ENCODE measurements around the gene NR3C1. TPM values are rescaled to one million over a fixed set of nuclear protein-coding genes. Genes with fewer than 3 reads are reported as not detected.

The NR3C1 gene
- polyA plus RNA-seq, 3 donors from 2014 or later = 87.3 to 142 (median 92.6) TPM

DNA sequence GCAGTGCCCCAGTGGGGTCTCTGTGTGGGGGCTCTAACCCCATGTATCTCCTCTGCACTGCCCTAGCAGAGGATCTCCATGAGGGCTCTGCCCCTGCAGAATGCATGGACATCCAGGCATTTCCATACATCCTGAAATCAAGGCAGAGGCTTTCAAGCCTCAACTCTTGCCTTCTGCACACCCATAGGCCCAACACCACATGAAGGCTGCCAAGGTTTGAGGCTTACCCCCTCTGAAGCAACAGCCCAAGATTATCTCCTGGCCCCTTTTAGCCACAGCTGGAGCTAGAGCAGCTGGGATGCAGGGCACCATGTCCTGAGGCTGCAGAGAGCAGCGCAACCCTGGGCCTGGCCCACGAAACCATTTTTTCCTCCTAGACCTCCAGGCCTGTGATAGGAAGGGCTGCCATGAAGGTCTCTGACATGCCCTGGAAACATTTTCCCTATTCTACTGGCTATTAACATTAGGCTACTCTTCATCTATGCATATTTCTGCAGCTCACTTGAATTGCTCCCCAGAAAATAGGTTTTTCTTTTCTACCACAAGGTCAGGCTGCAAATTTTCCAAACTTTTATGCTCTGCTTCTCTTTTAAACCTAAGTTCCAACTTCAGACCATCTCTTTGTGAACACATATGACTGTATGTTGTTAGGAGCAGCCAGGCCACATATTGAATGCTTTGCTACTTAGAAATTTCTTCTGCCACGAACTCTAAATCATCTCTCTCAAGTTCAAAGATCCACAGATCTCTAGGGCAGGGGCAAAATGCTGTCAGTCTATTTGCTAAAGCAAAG, 18.4 kb downstream of the NR3C1 start:
- peak overlapping the region in 2 of 6 donors; percentile 30 to 79 for H3K27ac Mint-ChIP-seq
- peaks cover 0 to 13% (median 5%) of the 10 kb centered on the region in 6 donors for H3K9me3 Mint-ChIP-seq
- no peak for DNase-seq
- H3K4me1 Mint-ChIP-seq = peaks cover 96 to 100% of the 10 kb centered on the region in 2 donors
- H3K4me3 Mint-ChIP-seq = no peak overlapping the region
- peaks cover 9 to 21% (median 10%) of the 10 kb centered on the region in 3 donors for H3K36me3 Mint-ChIP-seq
- peaks cover 0 to 4% (median 2%) of the 10 kb centered on the region in 3 donors for H3K27me3 Mint-ChIP-seq (ENCODE audit: low read depth in 3 of 3)

DNA sequence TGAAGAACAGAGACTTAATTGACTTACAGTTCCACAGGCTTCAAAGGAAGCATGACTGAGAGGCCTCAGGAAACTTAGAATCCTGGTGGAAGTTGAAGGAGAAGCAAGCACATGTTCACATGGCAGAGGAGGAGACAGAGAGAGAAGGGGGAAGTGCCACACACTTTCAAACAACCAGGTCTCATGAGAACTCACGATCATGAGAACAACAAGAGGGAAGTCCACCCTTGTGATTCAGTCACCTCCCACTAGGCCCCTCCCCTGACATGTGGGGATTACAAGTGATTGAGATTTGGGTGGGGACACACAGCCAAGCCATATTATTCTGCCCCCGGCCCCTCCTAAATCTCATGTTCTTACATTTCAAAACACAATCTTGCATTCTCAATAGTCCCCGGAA, 19.5 kb downstream of the NR3C1 start:
- H3K4me1 Mint-ChIP-seq = peaks cover 96 to 100% of the 10 kb centered on the region in 2 donors
- peaks cover 0 to 4% (median 2%) of the 10 kb centered on the region in 3 donors for H3K27me3 Mint-ChIP-seq (ENCODE audit: low read depth in 3 of 3)
- DNase-seq = no peak
- peaks cover 9 to 21% (median 10%) of the 10 kb centered on the region in 3 donors for H3K36me3 Mint-ChIP-seq
- H3K4me3 Mint-ChIP-seq = peak overlapping the region in 2 of 5 donors; percentile 6 to 28
- H3K27ac Mint-ChIP-seq = peak overlapping the region in 3 of 6 donors; percentile 7 to 51 (median 8)
- H3K9me3 Mint-ChIP-seq = peaks cover 0 to 13% (median 5%) of the 10 kb centered on the region in 6 donors

- Mint-ChIP-seq H3K9me3 (peaks cover 0 to 2% (median 0%) of the 10 kb centered on the region in 6 donors), H3K27me3 (ENCODE audit: low read depth in 3 of 3) (peaks cover 0 to 6% (median 0%) of the 10 kb centered on the region in 3 donors), H3K27ac (peak overlapping the region in 2 of 6 donors; percentile 15 to 67), H3K4me3 (no peak overlapping the region), H3K36me3 (peaks cover 0 to 8% (median 2%) of the 10 kb centered on the region in 3 donors), H3K4me1 (peaks cover 95 to 100% of the 10 kb centered on the region in 2 donors)
- DNase-seq = no peak
Observed at GRCh38 chr5:143379606-143380005, 23.9 kb downstream of the NR3C1 start.

GRCh38 chr5:143376911-143377813, 26.3 kb downstream of the NR3C1 start:
- Mint-ChIP-seq H3K4me3 (peak overlapping the region in 1 of 5 donors; percentile 7), H3K27me3 (ENCODE audit: low read depth in 3 of 3) (peaks cover 0 to 6% (median 0%) of the 10 kb centered on the region in 3 donors), H3K4me1 (peaks cover 91 to 100% of the 10 kb centered on the region in 2 donors), H3K27ac (peak overlapping the region; percentile 27 to 75 (median 69)), H3K9me3 (no peaks in the 10 kb centered on the region), H3K36me3 (peaks cover 0 to 4% (median 0%) of the 10 kb centered on the region in 3 donors)
- DNase-seq = no peak

GRCh38 chr5:143376195-143376779, 27.2 kb downstream of the NR3C1 start:
- no peak for DNase-seq

DNA sequence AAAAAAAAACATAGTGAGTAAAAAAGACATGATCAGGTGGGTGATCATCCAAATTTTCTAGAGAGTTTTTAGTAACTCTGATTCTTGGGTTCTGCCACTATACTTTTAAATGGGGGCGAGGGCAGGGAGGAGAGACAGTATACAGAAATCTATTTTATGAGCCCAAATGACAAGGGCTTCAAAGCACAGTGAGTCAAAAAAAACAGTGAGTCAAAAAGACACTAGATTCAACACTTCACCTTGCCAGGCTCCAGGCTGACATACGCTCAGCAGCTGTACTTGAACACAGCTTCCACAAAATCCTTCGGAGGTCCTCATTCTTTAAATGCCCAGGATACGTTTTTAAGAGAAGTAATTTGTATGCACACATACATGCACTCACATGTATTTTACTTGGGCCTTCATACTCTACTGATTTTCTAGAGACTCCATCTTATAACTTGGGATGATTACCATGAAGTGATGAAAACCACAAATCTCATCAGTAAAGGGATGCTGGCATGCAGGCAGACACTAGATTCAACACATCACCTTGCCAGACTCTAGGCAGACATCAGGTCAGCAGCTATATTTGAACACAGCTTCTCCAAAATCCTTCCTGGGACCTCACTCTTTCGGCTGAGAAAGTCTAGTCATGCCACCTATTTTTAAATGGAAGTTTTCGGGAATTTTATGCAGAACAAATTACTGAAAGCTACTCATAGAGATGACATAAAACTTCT, 28.8 kb downstream of the NR3C1 start:
- no peak overlapping the region for H3K4me3 Mint-ChIP-seq

More at GRCh38 chr5:143376195-143376779, 27.2 kb downstream of the NR3C1 start:
- peak overlapping the region in 5 of 6 donors; percentile 15 to 75 (median 65) for H3K27ac Mint-ChIP-seq
- H3K27me3 Mint-ChIP-seq (ENCODE audit: low read depth in 3 of 3) = peaks cover 0 to 4% (median 0%) of the 10 kb centered on the region in 3 donors
- H3K4me1 Mint-ChIP-seq = peaks cover 92 to 100% of the 10 kb centered on the region in 2 donors
- H3K36me3 Mint-ChIP-seq = peaks cover 0 to 4% (median 0%) of the 10 kb centered on the region in 3 donors
- H3K4me3 Mint-ChIP-seq = no peak overlapping the region
- no peaks in the 10 kb centered on the region for H3K9me3 Mint-ChIP-seq

GRCh38 chr5:143373076-143373475, 30.4 kb downstream of the NR3C1 start:
- no peak overlapping the region for H3K4me3 Mint-ChIP-seq
- H3K4me1 Mint-ChIP-seq = peaks cover 91 to 100% of the 10 kb centered on the region in 2 donors
- DNase-seq = no peak
- peak overlapping the region in 2 of 6 donors; percentile 12 for H3K27ac Mint-ChIP-seq
- H3K36me3 Mint-ChIP-seq = peaks cover 0 to 4% (median 0%) of the 10 kb centered on the region in 3 donors
- peaks cover 0 to 4% (median 0%) of the 10 kb centered on the region in 3 donors for H3K27me3 Mint-ChIP-seq (ENCODE audit: low read depth in 3 of 3)
- no peaks in the 10 kb centered on the region for H3K9me3 Mint-ChIP-seq

More for the DNA sequence above, 28.8 kb downstream of the NR3C1 start:
- peaks cover 0 to 4% (median 0%) of the 10 kb centered on the region in 3 donors for H3K36me3 Mint-ChIP-seq
- H3K27me3 Mint-ChIP-seq (ENCODE audit: low read depth in 3 of 3) = peaks cover 0 to 4% (median 0%) of the 10 kb centered on the region in 3 donors
- peaks cover 90 to 100% of the 10 kb centered on the region in 2 donors for H3K4me1 Mint-ChIP-seq
- H3K9me3 Mint-ChIP-seq = no peaks in the 10 kb centered on the region
- peak overlapping the region in 4 of 6 donors; percentile 56 to 67 (median 62) for H3K27ac Mint-ChIP-seq
- DNase-seq = no peak

- DNase-seq = no peak
- Mint-ChIP-seq H3K27me3 (ENCODE audit: low read depth in 3 of 3) (peaks cover 0 to under 1% (median 0%) of the 10 kb centered on the region in 3 donors), H3K9me3 (no peaks in the 10 kb centered on the region), H3K4me1 (peaks cover 89 to 100% of the 10 kb centered on the region in 2 donors), H3K36me3 (peaks cover 0 to 4% (median 0%) of the 10 kb centered on the region in 3 donors), H3K4me3 (no peak overlapping the region), H3K27ac (peak overlapping the region in 2 of 6 donors; percentile 6 to 17)
Observed at GRCh38 chr5:143372187-143372829, 31.2 kb downstream of the NR3C1 start.

DNA sequence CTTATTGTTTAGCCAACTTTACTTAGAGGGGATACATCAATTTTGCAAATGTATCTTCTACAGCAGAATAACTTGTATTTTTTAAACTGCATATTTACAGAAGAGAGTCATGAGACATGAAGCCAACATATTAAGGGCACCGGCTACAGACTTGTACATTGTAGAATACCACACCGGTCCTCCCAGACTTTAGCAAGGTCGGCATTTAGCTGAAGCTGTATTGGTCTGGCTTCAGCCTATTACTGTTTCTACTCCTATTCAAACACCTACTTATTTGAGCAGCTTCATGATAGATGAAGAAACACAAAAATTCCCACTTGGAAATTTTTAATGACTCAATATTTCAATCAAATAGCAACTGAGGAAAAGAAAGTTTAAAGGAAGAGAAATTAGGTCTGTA, 33.0 kb downstream of the NR3C1 start:
- no peak overlapping the region for H3K4me3 Mint-ChIP-seq
- no peak overlapping the region for H3K27ac Mint-ChIP-seq
- H3K4me1 Mint-ChIP-seq = peaks cover 88 to 100% of the 10 kb centered on the region in 2 donors
- peaks cover 0 to 4% (median 0%) of the 10 kb centered on the region in 3 donors for H3K36me3 Mint-ChIP-seq
- no peak for DNase-seq
- H3K27me3 Mint-ChIP-seq (ENCODE audit: low read depth in 3 of 3) = peaks cover 0 to 2% (median 0%) of the 10 kb centered on the region in 3 donors
- H3K9me3 Mint-ChIP-seq = no peaks in the 10 kb centered on the region

- Mint-ChIP-seq H3K27ac (peak overlapping the region in 2 of 6 donors; percentile 2 to 63), H3K4me3 (peak overlapping the region in 3 of 5 donors; percentile 8 to 26 (median 20)), H3K36me3 (peaks cover 3 to 6% (median 5%) of the 10 kb centered on the region in 3 donors), H3K4me1 (peaks cover 92 to 99% of the 10 kb centered on the region in 2 donors), H3K9me3 (no peaks in the 10 kb centered on the region), H3K27me3 (ENCODE audit: low read depth in 3 of 3) (peaks cover 0 to 5% (median 2%) of the 10 kb centered on the region in 3 donors)
- no peak for DNase-seq
Observed at GRCh38 chr5:143364061-143364460, 39.4 kb downstream of the NR3C1 start.

DNA sequence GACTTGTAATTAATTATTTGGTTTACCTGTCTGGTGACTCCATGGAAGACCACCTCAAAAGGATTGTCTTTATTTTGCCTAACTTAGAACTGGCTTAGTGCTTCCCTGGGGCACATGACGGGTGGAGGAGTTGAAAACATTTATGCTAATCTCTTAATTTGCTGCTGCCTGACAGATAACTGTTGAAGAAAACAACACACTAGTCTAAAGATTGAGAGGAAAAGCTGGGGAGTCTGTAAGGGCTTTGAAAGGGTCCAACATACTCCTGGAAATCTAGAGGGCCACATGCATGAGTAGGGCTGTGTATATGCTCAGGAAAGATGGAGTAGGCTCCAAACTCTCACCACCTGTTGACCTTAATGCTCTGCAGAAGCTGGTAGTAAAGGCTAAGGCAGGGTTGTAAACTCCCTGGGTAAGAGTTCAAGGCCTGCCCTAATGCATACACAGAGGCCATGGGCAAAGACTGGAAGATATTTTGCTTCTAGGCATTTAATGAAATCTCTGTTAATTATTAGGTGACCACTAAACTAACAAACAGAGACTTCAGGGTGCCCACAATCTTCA, 40.7 kb downstream of the NR3C1 start:
- Mint-ChIP-seq H3K27ac (peak overlapping the region in 4 of 6 donors; percentile 41 to 66 (median 42)), H3K4me1 (peaks cover 90 to 99% of the 10 kb centered on the region in 2 donors), H3K27me3 (ENCODE audit: low read depth in 3 of 3) (peaks cover 0 to 5% (median 2%) of the 10 kb centered on the region in 3 donors), H3K36me3 (peaks cover 3 to 6% (median 5%) of the 10 kb centered on the region in 3 donors), H3K4me3 (no peak overlapping the region), H3K9me3 (no peaks in the 10 kb centered on the region)
- no peak for DNase-seq

DNA sequence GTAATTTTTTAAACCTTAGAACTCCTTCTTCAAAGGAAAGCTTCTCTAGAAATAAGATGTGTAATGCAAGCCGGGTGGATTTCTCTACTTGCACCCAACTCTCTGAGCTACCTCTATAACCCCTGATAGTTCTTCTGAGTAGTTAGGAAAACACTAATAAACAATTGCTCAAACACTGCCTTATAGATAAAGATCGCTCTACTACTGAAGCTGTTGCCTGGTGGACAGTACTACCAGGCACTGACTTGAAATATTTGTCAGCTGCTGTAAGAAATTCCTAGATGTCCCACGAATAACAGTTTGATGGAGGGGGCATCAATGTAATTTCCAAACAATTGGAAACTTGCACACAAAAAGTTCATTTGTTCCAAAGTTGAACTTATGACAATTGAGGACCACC, 42.0 kb downstream of the NR3C1 start:
- DNase-seq = no peak
- peak overlapping the region in 2 of 5 donors; percentile 12 to 29 for H3K4me3 Mint-ChIP-seq
- H3K4me1 Mint-ChIP-seq = peaks cover 91 to 99% of the 10 kb centered on the region in 2 donors
- H3K9me3 Mint-ChIP-seq = no peaks in the 10 kb centered on the region
- peaks cover 0 to 4% (median 2%) of the 10 kb centered on the region in 3 donors for H3K27me3 Mint-ChIP-seq (ENCODE audit: low read depth in 3 of 3)
- H3K36me3 Mint-ChIP-seq = peaks cover 3 to 6% (median 5%) of the 10 kb centered on the region in 3 donors
- H3K27ac Mint-ChIP-seq = peak overlapping the region in 5 of 6 donors; percentile 30 to 66 (median 41)

Data from immature natural killer cell (primary cell).